ENCODE measurements around the gene LAMC3. TPM values are rescaled to one million over a fixed set of nuclear protein-coding genes. Genes with fewer than 3 reads are reported as not detected.

Gene LAMC3
- total RNA-seq, 1 experiment from 2014 or later = 0.28 TPM

GRCh38 chr9:131008563-131008908, 438 bp upstream of the LAMC3 start:
- Histone ChIP-seq H3K4me3 (ENCODE audit: low read depth, low read length, poor library complexity, severe bottlenecking) (peak overlapping the region; percentile 25), H3K4me1 (ENCODE audit: insufficient read depth, low read length, poor library complexity, severe bottlenecking) (peaks cover 4% of the 10 kb centered on the region), H3K9me3 (ENCODE audit: low read depth, low read length, poor library complexity, severe bottlenecking) (no peaks in the 10 kb centered on the region), H3K36me3 (ENCODE audit: insufficient read depth, low read length, poor library complexity, severe bottlenecking) (no peaks in the 10 kb centered on the region), H3K27me3 (replicated peaks; ENCODE audit: insufficient read depth, low read depth, low read length, poor library complexity) (peaks cover 28% of the 10 kb centered on the region), H3K27ac (ENCODE audit: low read depth, low read length, poor library complexity, severe bottlenecking) (no peak overlapping the region)
- no peak for DNase-seq (ENCODE audit: low spot score)
- ChIA-PET POLR2A (ENCODE audit: low non-redundant PET) (no interaction called here), CTCF (no interaction called here)
- TF ChIP-seq CTCF (conservative IDR thresholded peaks at IDR 0.05; ENCODE audit: low read depth, low read length) (no peak), EZH2 (IDR thresholded peaks at IDR 0.05; ENCODE audit: borderline replicate concordance, low read depth, low read length, poor library complexity, severe bottlenecking) (no peak)
- intact Hi-C loops (cut with micrococcal nuclease; ENCODE audit: unreplicated experiment) = no loop called here
- no TSS peak for BruUV-seq (replicated peaks)

GRCh38 chr9:131010482-131011273, 1.7 kb downstream of the LAMC3 start:
- peaks cover 4% of the 10 kb centered on the region for H3K4me1 ChIP-seq (ENCODE audit: insufficient read depth, low read length, poor library complexity, severe bottlenecking)
- no peak overlapping the region for H3K4me3 ChIP-seq (ENCODE audit: low read depth, low read length, poor library complexity, severe bottlenecking)
- no peak overlapping the region for H3K27ac ChIP-seq (ENCODE audit: low read depth, low read length, poor library complexity, severe bottlenecking)
- no TSS peak for BruUV-seq (replicated peaks)
- no peak for DNase-seq (ENCODE audit: low spot score)
- H3K9me3 ChIP-seq (ENCODE audit: low read depth, low read length, poor library complexity, severe bottlenecking) = no peaks in the 10 kb centered on the region
- TF ChIP-seq CTCF (conservative IDR thresholded peaks at IDR 0.05; ENCODE audit: low read depth, low read length) (no peak), EZH2 (IDR thresholded peaks at IDR 0.05; ENCODE audit: borderline replicate concordance, low read depth, low read length, poor library complexity, severe bottlenecking) (no peak)
- peaks cover 28% of the 10 kb centered on the region for H3K27me3 ChIP-seq (replicated peaks; ENCODE audit: insufficient read depth, low read depth, low read length, poor library complexity)
- CTCF ChIA-PET = interaction anchor here (0.6 kb wide), 1 partner anchor 36 kb away, joined by 4 read pairs; no protein-coding TSS in a partner anchor
- intact Hi-C loops (cut with micrococcal nuclease; ENCODE audit: unreplicated experiment) = no loop called here
- H3K36me3 ChIP-seq (ENCODE audit: insufficient read depth, low read length, poor library complexity, severe bottlenecking) = no peaks in the 10 kb centered on the region
- POLR2A ChIA-PET (ENCODE audit: low non-redundant PET) = no interaction called here

GRCh38 chr9:131011274-131012022, 2.5 kb downstream of the LAMC3 start:
- BruUV-seq (replicated peaks) = no TSS peak
- Histone ChIP-seq H3K36me3 (ENCODE audit: insufficient read depth, low read length, poor library complexity, severe bottlenecking) (no peaks in the 10 kb centered on the region), H3K27ac (ENCODE audit: low read depth, low read length, poor library complexity, severe bottlenecking) (no peak overlapping the region), H3K27me3 (replicated peaks; ENCODE audit: insufficient read depth, low read depth, low read length, poor library complexity) (peaks cover 28% of the 10 kb centered on the region), H3K4me1 (ENCODE audit: insufficient read depth, low read length, poor library complexity, severe bottlenecking) (peaks cover 4% of the 10 kb centered on the region), H3K9me3 (ENCODE audit: low read depth, low read length, poor library complexity, severe bottlenecking) (no peaks in the 10 kb centered on the region), H3K4me3 (ENCODE audit: low read depth, low read length, poor library complexity, severe bottlenecking) (no peak overlapping the region)
- TF ChIP-seq EZH2 (IDR thresholded peaks at IDR 0.05; ENCODE audit: borderline replicate concordance, low read depth, low read length, poor library complexity, severe bottlenecking) (no peak), CTCF (conservative IDR thresholded peaks at IDR 0.05; ENCODE audit: low read depth, low read length) (no peak)
- no peak for DNase-seq (ENCODE audit: low spot score)
- intact Hi-C loops (cut with micrococcal nuclease; ENCODE audit: unreplicated experiment) = no loop called here
- ChIA-PET CTCF (no interaction called here), POLR2A (ENCODE audit: low non-redundant PET) (no interaction called here)

Measured in A673 (cell line).